Measurements from ENCODE around the gene BSND.

DNA sequence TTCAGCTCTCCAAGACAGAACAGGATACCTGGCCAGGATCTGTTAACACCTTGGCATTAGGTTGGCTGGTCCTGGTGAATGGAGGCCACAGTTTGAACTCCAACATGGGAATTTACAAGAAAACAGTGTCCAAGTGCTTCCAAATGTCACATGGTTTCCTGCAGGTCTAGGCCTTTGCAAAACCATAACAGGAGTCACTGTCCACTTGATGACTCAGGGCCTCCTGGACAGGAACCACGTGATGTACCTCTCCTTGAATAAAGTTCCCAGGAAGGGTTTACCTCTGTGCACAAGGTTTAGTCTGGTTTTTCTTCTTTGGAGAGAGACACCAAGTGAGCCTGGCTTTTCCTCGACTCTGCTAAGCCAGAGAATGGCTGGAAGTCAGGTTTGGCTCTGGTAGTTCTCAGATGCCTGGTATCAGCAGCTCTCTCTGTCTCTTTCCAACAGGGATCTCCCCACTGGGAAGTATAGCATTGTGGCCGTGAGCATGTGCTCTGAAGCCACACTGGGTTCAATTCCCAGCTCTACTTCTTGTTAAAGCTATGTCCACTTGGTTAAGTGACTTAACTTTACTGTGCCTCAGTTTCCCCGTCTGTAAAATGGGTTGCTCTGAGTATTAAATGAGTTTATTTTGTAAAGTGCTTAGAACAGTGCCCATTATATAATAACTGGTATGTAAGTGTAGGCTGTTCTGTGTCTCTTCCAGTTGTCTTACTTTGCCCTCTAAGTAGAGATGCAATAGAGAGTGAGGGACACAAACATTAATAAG lies 45.6 kb upstream of the BSND start:
- TF ChIP-seq CTCF (IDR thresholded peaks at IDR 0.05) (no peak), ESRRA (CRISPR knock-in tag; IDR thresholded peaks at IDR 0.05; ENCODE audit: borderline replicate concordance) (no peak)
